NCI-H510A treated with DMSO at 0.1 percent for 48 hours (cell line): ENCODE results near the gene KDM4C.

Source experiments
- DNase-seq: peaks from one replicate; lab custom pipeline; 2025; lab: John Stamatoyannopoulos, UW

KDM4C gene

DNA sequence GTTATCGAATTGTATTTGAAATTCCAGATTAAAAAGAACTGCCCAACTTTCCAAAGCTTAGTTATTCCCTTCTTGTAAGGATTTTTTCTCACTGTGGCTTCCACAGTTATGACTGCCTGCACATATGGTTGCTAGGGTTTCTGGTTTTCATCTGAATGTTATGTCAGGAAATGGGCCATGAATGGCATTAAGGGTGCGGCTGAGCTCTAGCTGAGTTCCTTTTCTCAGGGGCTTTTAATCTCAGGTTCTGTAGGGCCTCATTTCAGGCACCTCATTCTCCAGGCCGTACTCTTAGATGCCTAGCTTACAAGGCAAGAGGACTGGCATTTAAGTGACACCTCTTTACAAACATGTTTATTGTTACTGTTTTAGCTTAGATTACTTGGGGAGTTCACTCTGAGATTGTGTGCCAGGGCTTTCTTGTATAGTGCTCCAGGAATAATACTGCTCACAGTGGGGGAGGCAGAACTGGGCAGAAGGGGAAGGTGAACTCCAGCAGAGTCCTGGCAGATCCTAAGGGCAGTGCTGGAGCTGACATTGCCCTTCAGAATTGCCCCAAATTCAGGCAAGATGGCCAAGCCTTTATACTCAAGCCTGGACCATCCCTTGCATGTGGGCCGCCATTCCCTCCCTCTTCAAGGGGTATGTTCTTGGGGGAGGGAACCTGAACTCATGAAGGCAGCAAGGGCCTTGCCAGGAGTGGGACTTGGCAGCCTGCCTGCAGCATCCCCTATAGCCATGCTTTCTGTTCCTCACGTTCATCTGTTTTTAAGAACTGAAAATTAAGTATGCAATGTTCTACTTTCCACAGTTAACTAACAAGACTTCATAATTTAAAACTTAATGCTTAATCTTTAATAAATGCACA, 111.5 kb downstream of the KDM4C start:
- DNase-seq = no peak

DNA sequence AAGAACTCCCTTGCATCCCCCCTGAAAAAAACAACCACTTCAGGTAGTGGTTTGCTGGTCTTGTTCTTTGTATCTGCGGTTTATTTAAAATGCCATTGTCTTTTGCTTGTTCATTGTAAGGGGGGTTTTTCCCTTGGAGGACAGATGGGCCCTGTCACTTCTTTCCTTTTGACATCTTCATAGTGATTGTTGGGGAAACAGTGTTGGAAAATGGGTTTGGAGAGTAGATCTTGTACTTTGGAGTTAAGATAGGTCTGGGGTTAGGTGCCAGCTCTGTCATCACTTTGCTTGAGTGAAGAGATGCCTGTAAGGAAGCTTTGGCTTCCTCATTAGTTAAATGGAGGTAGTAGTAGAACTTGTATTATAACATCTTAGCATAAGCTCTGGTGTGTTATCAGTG, 112.4 kb downstream of the KDM4C start:
- no peak for DNase-seq

DNA sequence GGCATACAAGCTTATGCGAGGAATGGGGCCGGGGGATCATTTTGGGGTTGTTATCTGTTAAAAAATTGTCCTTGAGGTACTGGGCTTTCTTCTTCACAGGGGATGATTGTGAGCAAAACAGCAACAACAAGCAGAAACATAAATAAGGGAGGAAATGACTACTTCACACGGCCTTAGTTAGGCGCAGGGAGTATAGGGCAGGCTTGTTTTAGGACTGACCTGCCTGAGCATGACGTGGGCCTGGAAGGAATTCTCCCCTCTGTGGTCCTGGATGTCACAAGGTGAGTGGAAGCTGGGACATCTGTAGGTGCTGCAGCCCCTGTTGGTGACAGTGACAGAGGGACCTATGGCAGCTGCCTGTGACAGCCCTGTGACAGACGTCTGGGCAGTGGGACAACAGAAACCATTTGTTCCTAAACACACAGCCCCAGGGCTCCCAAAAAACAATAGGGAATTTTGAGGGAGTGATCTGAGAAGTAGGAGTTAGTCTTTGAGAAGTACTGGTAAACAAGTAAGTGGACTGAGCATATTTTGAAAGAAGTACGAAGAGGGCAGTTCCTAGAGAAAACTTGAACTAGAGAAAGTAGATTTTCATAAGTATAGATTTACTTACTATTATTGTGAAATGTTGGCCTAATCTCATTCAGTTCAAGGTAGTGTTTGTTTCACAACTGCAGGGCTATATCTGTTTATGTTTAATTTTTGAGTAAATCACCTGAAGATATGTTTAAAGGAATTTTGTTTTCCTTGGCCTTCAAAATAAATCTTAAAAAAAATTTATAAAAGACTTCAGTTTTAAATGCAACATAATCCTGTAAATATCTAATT, 113.1 kb downstream of the KDM4C start:
- no peak for DNase-seq

- no peak for DNase-seq
Measured at GRCh38 chr9:6873857-6874256, 116.1 kb downstream of the KDM4C start.

- DNase-seq = no peak
Measured at GRCh38 chr9:6876195-6876894, 118.6 kb downstream of the KDM4C start.

DNA sequence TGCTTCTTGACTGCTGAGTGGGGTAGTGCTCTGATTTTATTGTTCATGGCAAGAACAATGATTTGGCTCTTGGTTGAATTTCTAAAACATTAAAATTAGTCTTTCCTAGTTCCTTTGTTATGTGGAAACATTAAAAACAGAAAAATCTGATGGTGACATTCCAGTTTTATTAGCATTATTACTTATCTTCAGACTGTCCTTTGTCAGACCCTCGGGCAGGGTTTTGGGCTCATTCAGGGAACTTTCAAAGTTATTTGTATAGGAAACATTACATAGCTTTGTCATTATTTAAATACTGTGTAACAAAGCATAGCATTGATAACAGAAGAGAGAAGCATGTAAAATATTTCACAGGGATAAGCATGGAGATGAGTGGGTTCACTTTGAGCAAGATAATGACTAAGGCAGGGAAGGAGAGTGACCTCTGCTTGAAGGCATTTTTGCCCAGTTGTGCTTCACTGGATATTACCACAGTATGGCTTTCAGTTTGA, 119.9 kb downstream of the KDM4C start:
- DNase-seq = no peak

GRCh38 chr9:6880626-6881025, 122.9 kb downstream of the KDM4C start:
- DNase-seq = no peak

- DNase-seq = no peak
Measured at GRCh38 chr9:6884101-6884500, 126.3 kb downstream of the KDM4C start.

- no peak for DNase-seq
Measured at GRCh38 chr9:6884990-6885389, 127.2 kb downstream of the KDM4C start.

DNA sequence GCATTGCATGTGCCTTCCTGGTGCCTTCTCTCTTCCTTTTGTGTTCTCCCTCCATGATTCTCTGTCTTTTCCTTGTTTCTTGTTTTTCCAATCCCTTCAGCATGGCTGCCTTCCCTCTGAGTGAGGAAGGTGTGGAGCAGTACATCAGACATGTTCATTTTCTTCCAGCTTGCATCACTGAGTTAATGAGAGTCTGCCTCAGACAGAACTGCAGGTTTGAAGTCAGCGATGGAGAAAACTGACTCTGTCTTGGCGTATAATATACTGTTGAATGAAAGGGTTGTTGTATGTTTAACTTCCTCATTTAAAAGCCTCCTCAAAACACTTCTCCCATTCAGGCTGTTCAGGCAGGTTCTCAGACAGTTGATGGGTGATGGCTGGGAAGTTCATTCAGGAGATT, 129.3 kb downstream of the KDM4C start:
- no peak for DNase-seq

DNA sequence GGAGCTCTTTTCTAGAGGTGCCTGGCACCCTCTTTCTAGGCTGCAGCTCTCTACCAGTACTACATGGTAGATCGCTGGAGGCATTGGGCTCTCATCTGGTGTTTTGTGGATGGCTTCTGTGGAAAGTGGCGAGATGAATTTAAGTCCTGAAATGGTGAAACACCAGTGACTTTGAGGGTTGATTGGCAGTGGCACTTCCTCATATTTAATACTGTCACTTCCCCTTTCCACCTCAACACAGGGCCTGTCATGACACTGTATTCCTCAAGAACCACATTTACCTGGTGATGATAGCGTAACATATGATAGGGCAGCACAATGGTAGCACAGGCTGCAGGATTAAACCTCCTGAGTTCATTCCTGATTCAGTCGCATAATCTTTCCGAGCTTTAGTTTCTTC, 132.1 kb downstream of the KDM4C start:
- DNase-seq = no peak

GRCh38 chr9:6893350-6894131, 135.8 kb downstream of the KDM4C start:
- no peak for DNase-seq

DNA sequence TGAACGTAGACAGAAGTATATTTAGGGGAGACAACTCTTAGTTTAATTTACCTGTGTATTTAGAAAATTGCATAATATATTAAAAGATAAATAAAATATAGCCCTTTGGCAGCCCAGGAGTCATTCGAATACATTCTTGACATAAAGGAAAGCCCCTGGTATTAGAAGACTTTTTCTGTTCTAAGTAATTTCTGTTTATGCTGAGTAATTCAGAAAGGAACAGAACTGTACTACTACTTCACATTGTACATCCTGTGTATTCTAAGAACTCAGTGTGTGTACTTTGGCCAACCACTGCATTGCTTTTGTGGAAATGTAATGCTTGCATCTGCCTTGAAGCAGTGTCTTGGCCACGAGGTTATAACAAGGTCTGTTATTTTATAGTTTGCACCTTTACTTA, 136.4 kb downstream of the KDM4C start:
- no peak for DNase-seq

DNA sequence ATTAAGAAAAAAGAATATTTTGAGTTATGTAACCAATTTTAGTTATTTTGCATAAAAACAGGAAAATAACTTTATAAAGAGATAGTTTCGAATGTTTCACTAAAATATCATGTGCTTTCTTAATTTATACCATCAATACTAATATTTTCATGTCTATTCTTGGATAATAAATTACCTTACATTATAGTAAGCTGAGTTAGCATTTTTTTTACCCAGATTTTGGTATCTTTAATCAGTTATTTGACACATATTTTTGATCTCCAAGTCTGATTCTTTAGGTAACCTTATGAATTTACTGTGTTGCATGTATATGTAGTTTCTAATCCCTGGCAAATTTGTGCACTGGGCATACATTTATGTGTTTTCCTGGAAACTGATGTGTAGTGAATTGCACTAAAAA, 138.0 kb downstream of the KDM4C start:
- no peak for DNase-seq

- DNase-seq = no peak
Measured at GRCh38 chr9:6896562-6896961, 138.8 kb downstream of the KDM4C start.

DNA sequence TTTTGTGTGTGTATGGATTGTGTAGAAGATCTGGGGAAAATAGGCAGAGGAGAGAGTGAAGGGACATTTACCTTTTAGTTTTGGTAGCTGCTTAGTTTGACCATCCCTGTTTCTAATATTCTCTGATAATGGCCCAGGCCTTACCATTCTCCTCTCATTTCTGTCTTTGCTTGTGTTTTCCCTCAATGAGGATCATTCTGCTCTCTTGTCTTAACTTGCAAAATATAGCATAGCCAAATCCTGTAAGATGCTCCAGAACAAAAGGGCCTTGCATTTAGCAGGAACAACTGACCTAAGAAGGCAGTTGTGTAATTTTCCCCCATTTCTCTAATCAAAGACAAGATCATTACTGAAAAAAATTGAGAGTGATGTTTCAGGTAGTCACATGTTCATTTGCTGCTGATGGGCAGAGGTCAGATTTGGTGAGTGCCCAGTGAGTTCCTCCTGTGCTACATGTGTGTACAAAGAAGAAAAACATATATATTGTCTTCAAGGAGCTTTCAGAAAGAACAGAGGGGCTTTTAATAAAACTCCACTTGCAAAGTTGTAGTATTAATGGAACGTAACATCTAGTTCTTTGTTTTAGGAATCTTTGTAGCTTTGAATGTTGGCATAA, 139.5 kb downstream of the KDM4C start:
- no peak for DNase-seq

DNA sequence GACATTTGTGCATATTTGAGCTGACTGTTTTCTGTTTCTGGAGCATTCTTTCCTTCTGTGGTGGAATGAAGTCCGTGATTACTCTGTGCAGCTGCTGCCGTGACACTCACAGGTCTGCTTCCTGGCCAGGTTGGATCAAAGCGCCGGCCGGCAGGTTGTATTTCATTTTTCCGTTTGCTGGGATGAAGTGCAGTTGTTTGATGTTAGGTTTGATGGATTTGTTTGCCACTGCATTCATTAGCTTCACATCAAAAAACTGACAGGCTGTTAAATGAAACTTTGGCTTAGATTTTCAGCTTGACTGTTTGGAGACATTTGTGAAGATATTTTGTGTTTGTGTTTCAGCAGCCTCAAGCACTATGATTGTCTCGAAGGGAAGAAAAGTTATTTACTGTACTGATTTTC, 140.1 kb downstream of the KDM4C start:
- DNase-seq = peak; percentile 11

DNA sequence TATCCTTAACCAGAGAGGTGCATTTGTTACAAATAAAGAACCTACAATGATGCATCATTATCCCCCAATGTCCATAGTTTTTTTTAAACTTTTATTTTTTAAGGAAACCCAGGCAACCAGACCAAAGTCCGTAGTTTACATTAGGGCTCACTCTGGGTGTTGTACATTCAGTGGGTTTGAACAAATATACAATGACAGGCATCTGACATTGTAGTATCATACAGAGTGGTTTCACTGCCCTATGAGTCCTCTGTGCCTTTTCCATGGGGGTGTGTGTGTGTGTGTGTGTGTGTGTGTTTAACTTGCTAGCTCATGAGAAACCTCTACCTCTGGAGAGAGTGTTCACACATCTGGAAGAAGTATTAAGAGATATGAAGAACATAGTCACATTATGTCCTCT, 141.5 kb downstream of the KDM4C start:
- no peak for DNase-seq

DNA sequence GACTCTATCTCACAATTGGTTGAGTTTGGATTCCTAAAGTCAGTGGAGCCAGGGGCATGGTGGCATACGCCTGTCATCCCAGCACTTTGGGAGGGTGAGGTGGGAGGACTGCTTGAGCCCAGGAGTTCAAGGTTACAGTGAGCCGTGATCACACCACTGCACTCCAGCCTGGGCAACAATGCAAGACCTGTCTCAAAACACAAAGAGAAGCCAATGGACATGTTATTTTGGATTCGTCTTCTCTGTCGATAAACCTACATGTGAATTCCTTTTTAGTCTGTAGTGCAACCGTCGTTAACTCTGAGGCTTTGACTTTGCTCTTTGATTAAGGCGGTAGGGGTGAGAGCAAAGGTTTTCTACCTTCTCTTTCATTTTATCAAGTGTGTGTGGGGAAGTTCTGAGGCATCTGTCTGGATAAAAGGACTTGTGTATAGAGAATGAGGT, 142.7 kb downstream of the KDM4C start:
- no peak for DNase-seq

- no peak for DNase-seq
Measured at GRCh38 chr9:6901180-6901579, 143.4 kb downstream of the KDM4C start.

DNA sequence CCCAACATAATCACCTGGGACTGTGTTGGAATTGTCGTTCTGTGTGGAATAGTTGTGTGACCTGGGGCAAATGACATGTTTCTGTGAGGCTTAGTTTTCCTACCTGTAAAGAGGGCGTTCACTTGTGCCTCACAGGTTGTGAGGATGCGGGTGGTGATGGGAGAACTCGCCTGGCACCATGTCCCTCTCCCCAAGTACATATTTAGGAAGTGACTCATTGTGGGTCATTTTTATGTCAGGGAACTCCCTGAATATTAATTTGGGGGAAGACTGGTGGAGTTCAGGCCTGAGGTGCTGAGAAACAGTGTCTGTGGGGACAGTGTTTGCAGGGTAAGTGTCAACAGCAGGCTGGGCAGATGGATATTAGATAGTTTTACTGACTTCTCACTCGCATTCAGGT, 144.7 kb downstream of the KDM4C start:
- DNase-seq = no peak
